GM18858 (cell line): Measurements from ENCODE around the gene SMG5.

ENCODE experiments used
- ATAC-seq: cut with Tn5 transposase; IDR thresholded peaks from one replicate; pipeline ENCODE4 v1.9.1; 2021; ENCODE audit not compliant: unreplicated experiment

Gene SMG5

GRCh38 chr1:156283521-156283920 is 896 bp upstream of the SMG5 start:
- ATAC-seq: no peak

- ATAC-seq: no peak
Observed at GRCh38 chr1:156281693-156282478, 739 bp downstream of the SMG5 start.

GRCh38 chr1:156281281-156281680 is 1.3 kb downstream of the SMG5 start:
- ATAC-seq: no peak

- no peak for ATAC-seq
Observed at GRCh38 chr1:156279837-156280236, 2.8 kb downstream of the SMG5 start.

GRCh38 chr1:156276966-156277381 is 5.7 kb downstream of the SMG5 start:
- no peak for ATAC-seq

- no peak for ATAC-seq
Observed at GRCh38 chr1:156276532-156276931, 6.1 kb downstream of the SMG5 start.

GRCh38 chr1:156270314-156270713 is 12.3 kb downstream of the SMG5 start:
- ATAC-seq: no peak

GRCh38 chr1:156268336-156268735 is 14.3 kb downstream of the SMG5 start:
- ATAC-seq: no peak

GRCh38 chr1:156266051-156266450 is 16.6 kb downstream of the SMG5 start:
- ATAC-seq: no peak

GRCh38 chr1:156263288-156263655 is 19.4 kb downstream of the SMG5 start:
- no peak for ATAC-seq

- no peak for ATAC-seq
Observed at GRCh38 chr1:156262461-156263287, 20.0 kb downstream of the SMG5 start.

- no peak for ATAC-seq
Observed at GRCh38 chr1:156260896-156261295, 21.7 kb downstream of the SMG5 start.

- ATAC-seq: no peak
Observed at GRCh38 chr1:156259805-156260204, 22.8 kb downstream of the SMG5 start.

- ATAC-seq: no peak
Observed at GRCh38 chr1:156258859-156259258, 23.8 kb downstream of the SMG5 start.

GRCh38 chr1:156257711-156258110 is 24.9 kb downstream of the SMG5 start:
- ATAC-seq: no peak

GRCh38 chr1:156253634-156254033 is 29.0 kb downstream of the SMG5 start:
- no peak for ATAC-seq

- no peak for ATAC-seq
Observed at GRCh38 chr1:156251527-156251926, 31.1 kb downstream of the SMG5 start.

- ATAC-seq: no peak
Observed at GRCh38 chr1:156249593-156249992, 33.0 kb downstream of the SMG5 start.

GRCh38 chr1:156248323-156248683 is 34.3 kb downstream of the SMG5 start:
- no peak for ATAC-seq

GRCh38 chr1:156247460-156248322 is 34.9 kb downstream of the SMG5 start, which contains the start of gene PAQR6:
Gene PAQR6, minus strand, starts transcription at chr1:156248056. Its CDS starts 1,325 bp downstream, at chr1:156246731.
- ATAC-seq: no peak

- no peak for ATAC-seq
Observed at GRCh38 chr1:156246781-156247459, 35.7 kb downstream of the SMG5 start.
